ENCODE data around the gene PGAP2. TPM values are rescaled to one million over a fixed set of nuclear protein-coding genes. Genes with fewer than 3 reads are reported as not detected.

The PGAP2 gene
- total and polyA plus RNA-seq, 2 donors (not counting 3 experiments of a cell fraction or from before 2014, with no cell fraction given) = 18.3 to 34.1 TPM

DNA sequence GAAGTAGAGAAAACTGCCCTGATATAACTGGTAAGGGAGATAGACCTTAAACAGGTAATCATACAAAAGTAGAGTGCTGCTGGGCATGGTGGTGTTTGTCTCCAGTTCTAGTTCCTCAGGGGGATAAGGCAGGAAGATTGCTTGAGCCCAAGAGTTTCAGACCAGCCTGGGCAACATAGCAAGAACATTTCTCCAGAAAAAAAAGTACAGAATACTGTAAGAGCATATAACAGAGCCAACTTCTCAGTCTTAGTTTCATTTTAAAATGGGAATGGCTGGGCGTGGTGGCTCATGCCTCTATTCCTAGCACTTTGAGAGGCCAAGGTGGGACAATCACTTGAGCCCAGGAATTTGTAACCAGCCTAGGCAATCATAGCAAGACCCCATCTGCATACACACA is 36.9 kb downstream of the PGAP2 start:
- CTCF ChIA-PET = interaction anchor here (3.1 to 13.5 kb wide), 2 partner anchors 10 to 225 kb away, joined by 19 to 871 read pairs; partner anchors contain the start of gene STIM1
- dilution Hi-C loops (cut with MboI; ENCODE audit: extremely low pct_ligation_motif_present, low sequenced_read_pairs) = no loop called here

More for the DNA sequence above, 36.9 kb downstream of the PGAP2 start:
- Histone ChIP-seq H3K4me3 (replicated peaks in 1 of 3; ENCODE audit: insufficient read depth in 1 of 3, low read depth in 1 of 3, low read length in 3 of 3) (no peak overlapping the region), H2AFZ (ENCODE audit: low read depth, low read length) (no peak overlapping the region), H3K27me3 (ENCODE audit: control insufficient read depth in 2 of 2, insufficient read depth in 2 of 2, low read length in 2 of 2) (peaks cover 0 to 3% of the 10 kb centered on the region in 2 experiments), H3K9ac (replicated peaks; ENCODE audit: extremely low read depth, insufficient read depth, low read length) (no peak overlapping the region), H3K36me3 (ENCODE audit: control insufficient read depth in 2 of 2, extremely low read depth in 1 of 2, insufficient read depth in 2 of 2, low read length in 2 of 2) (no peaks in the 10 kb centered on the region), H4K20me1 (replicated peaks; ENCODE audit: control insufficient read depth, extremely low read depth, insufficient read depth, low read length) (no peaks in the 10 kb centered on the region), H3K4me1 (ENCODE audit: control insufficient read depth, extremely low read depth, insufficient read depth, low read length) (peaks cover 4% of the 10 kb centered on the region), H3K27ac (ENCODE audit: insufficient read depth, low read depth, low read length) (no peak overlapping the region), H3K9me1 (replicated peaks; ENCODE audit: control insufficient read depth, extremely low read depth, insufficient read depth, low read length) (no peaks in the 10 kb centered on the region), H3K79me2 (ENCODE audit: control insufficient read depth, insufficient read depth, low read length) (peaks cover 3% of the 10 kb centered on the region), H3K4me2 (ENCODE audit: insufficient read depth, low read length) (no peak overlapping the region), H3K9me3 (replicated peaks; ENCODE audit: control insufficient read depth, insufficient read depth, low read length) (no peaks in the 10 kb centered on the region)
- intact Hi-C loops (cut with micrococcal nuclease) = no loop called here
- TF ChIP-seq POLR2A (IDR thresholded peaks at IDR 0.05; ENCODE audit: low read depth, low read length) = no peak
- TF ChIP-seq FOS (IDR thresholded peaks at IDR 0.05; ENCODE audit: borderline replicate concordance, insufficient read depth, low read length) = no peak
- TF ChIP-seq, protein P1, sequence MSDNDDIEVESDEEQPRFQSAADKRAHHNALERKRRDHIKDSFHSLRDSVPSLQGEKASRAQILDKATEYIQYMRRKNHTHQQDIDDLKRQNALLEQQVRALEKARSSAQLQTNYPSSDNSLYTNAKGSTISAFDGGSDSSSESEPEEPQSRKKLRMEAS (IDR thresholded peaks at IDR 0.05; ENCODE audit: insufficient read depth, insufficient read length) = no peak
- no peak for TF ChIP-seq EZH2 (IDR thresholded peaks at IDR 0.05; ENCODE audit: borderline replicate concordance, low read depth, low read length, severe bottlenecking)
- TF ChIP-seq JUN (IDR thresholded peaks at IDR 0.05; ENCODE audit: borderline replicate concordance, insufficient read depth, insufficient read length, low read depth) = no peak
- no peak for TF ChIP-seq GATA2 (IDR thresholded peaks at IDR 0.05; ENCODE audit: insufficient read depth, insufficient read length, low read depth, low read length)
- no peak for TF ChIP-seq POLR2AphosphoS5 (IDR thresholded peaks at IDR 0.05; ENCODE audit: insufficient read depth, low read depth, low read length)
- TF ChIP-seq MYC (IDR thresholded peaks at IDR 0.05; ENCODE audit: low read depth, low read length) = no peak
- TF ChIP-seq, protein P2, sequence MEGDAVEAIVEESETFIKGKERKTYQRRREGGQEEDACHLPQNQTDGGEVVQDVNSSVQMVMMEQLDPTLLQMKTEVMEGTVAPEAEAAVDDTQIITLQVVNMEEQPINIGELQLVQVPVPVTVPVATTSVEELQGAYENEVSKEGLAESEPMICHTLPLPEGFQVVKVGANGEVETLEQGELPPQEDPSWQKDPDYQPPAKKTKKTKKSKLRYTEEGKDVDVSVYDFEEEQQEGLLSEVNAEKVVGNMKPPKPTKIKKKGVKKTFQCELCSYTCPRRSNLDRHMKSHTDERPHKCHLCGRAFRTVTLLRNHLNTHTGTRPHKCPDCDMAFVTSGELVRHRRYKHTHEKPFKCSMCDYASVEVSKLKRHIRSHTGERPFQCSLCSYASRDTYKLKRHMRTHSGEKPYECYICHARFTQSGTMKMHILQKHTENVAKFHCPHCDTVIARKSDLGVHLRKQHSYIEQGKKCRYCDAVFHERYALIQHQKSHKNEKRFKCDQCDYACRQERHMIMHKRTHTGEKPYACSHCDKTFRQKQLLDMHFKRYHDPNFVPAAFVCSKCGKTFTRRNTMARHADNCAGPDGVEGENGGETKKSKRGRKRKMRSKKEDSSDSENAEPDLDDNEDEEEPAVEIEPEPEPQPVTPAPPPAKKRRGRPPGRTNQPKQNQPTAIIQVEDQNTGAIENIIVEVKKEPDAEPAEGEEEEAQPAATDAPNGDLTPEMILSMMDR (IDR thresholded peaks at IDR 0.05; ENCODE audit: extremely low read depth in 1 of 2, insufficient read depth in 1 of 2, low read depth in 1 of 2, low read length in 2 of 2) = no peak
- no peak for FAIRE-seq
- BruUV-seq (replicated peaks) = no TSS peak
- POLR2A ChIA-PET = no interaction called here
- DNase-seq (ENCODE audit: low read depth, low spot score) = no peak

Measured in endothelial cell of umbilical vein (primary cell).